Astrocyte of the spinal cord (primary cell): ENCODE measurements around the gene XRCC3.

Experiments
- DNase-seq: peaks from one replicate; pipeline ENCODE4 v3.0.0; 2011; ENCODE audit warnings: low read depth, low spot score
- H3K4me3 ChIP-seq: 2 replicates; pipeline ENCODE4 v1.5.1; 2011; ENCODE audit warnings: low read depth, mild to moderate bottlenecking, low read length, moderate library complexity
- in situ Hi-C: cut with HindIII; loops from 2 replicates; pipeline ENCODE4 v1.10.0; 2017; ENCODE audit warnings: low sequenced_read_pairs
- TF ChIP-seq, protein P1 (sequence below): IDR thresholded peaks from 2 replicates; pipeline ENCODE4 v1.5.1; 2012; ENCODE audit warnings: low read depth, mild to moderate bottlenecking, low read length, inconsistent platforms

XRCC3 gene

GRCh38 chr14:103739466-103739792 lies 24.2 kb upstream of the XRCC3 start:
- in situ Hi-C loops: no loop called here
- TF ChIP-seq, protein P1, sequence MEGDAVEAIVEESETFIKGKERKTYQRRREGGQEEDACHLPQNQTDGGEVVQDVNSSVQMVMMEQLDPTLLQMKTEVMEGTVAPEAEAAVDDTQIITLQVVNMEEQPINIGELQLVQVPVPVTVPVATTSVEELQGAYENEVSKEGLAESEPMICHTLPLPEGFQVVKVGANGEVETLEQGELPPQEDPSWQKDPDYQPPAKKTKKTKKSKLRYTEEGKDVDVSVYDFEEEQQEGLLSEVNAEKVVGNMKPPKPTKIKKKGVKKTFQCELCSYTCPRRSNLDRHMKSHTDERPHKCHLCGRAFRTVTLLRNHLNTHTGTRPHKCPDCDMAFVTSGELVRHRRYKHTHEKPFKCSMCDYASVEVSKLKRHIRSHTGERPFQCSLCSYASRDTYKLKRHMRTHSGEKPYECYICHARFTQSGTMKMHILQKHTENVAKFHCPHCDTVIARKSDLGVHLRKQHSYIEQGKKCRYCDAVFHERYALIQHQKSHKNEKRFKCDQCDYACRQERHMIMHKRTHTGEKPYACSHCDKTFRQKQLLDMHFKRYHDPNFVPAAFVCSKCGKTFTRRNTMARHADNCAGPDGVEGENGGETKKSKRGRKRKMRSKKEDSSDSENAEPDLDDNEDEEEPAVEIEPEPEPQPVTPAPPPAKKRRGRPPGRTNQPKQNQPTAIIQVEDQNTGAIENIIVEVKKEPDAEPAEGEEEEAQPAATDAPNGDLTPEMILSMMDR: no peak
- H3K4me3 ChIP-seq: no peak overlapping the region
- no peak for DNase-seq

- DNase-seq: no peak
- no peak overlapping the region for H3K4me3 ChIP-seq
- in situ Hi-C loops: no loop called here
These were observed 23.6 kb upstream of the XRCC3 start for GRCh38 chr14:103738701-103739451.

GRCh38 chr14:103738166-103738565 lies 22.9 kb upstream of the XRCC3 start:
- DNase-seq: no peak
- in situ Hi-C loops: no loop called here
- no peak overlapping the region for H3K4me3 ChIP-seq
- TF ChIP-seq, protein P1: no peak

More at GRCh38 chr14:103738701-103739451, 23.6 kb upstream of the XRCC3 start:
- TF ChIP-seq, protein P1: no peak

DNA sequence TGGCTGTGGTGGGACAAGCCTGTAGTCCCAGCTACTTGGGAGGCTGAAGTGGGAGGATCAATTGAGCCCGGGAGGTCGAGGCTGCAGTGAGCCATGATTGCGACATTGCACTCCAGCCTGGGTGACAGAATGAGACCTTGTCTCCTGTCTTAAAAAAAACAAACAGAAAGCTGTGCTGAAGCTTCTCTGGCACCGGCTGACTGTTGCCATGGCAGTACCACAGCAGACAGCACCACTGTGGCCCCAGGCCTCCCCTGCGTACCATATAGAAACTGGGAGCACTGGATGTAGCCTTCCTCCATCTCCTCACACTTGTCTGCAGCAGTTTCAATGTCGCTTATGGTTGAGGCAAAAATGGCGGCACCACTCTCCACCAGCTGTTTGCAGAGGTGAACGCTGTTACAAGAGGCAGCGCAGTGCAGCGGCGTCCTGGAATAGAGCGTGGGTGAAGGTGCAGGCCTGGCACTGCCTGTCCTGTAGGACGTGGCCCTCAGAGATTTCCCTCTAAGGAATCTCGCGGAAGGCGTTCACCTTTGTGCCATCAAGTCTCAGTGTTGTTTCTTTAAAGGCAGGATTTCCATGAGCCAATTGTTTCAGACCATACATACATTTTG lies 22.3 kb upstream of the XRCC3 start:
- in situ Hi-C loops: no loop called here
- DNase-seq: no peak
- H3K4me3 ChIP-seq: no peak overlapping the region
- TF ChIP-seq, protein P1: no peak

DNA sequence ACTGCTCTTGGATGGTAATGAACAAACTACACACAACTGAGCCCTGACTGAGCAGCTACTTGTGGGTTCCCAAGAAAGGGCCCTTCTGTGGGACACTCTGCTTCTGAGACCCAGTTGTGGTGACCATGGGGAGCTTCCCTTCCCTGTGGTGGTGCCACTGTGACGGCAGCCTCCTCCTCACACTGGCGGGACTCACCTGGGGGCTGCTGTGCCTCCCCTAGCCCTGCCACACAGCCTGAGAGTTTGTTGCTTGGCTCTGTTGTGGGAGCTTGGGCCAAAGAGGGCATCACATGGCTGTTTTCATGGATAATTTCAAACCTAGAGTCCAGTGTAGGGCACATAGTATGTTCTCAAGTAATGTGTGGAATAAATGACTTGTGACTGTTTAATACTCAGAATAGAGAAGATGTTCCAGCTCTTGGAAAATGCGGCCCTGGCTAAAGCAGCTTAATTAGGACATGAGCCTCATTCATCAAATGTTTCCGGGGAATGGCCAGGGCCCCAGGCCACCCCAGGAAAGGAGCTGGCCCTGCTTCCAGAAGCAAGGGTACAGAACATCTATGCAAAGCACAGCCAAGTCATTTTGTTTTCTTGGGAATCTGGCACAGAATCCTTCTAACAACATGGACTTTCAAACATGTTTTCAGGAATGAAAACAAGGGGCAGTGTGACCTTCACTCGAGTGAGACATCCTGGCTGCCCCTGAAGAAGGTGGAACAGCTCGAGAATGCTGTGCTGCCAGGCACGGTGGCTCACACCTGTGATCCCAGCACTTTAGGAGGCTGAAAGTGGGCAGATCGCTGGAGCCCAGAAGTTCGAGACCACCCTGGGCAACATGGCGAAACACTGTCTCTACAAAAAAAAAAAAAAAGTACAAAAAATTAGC lies 21.5 kb upstream of the XRCC3 start:
- DNase-seq: no peak
- no peak overlapping the region for H3K4me3 ChIP-seq
- TF ChIP-seq, protein P1: no peak
- in situ Hi-C loops: no loop called here

GRCh38 chr14:103735815-103736545 lies 20.7 kb upstream of the XRCC3 start:
- H3K4me3 ChIP-seq: no peak overlapping the region
- no peak for DNase-seq
- in situ Hi-C loops: no loop called here
- TF ChIP-seq, protein P1: no peak
